Peyer's patch (tissue), 4 donors: ENCODE measurements around the gene CACNA2D3.

ENCODE experiments used
- CTCF ChIP-seq, 6 experiments: fragments of 450-650 bp in 4 of 6; fragments of 200-600 bp in 2 of 6; sonication (generic) in 1 of 6; IDR thresholded peaks; one replicate each; pipeline ENCODE4 v1.5.1; 2017 to 2019; ENCODE audit warnings: antibody characterized with exemption in 6 of 6, mild to moderate bottlenecking in 3 of 6, moderate library complexity in 1 of 6
- POLR2A ChIP-seq, 2 donors: fragments of 450-650 bp; IDR thresholded peaks; one replicate each; pipeline ENCODE4 v1.5.1; 2017; ENCODE audit warnings: antibody characterized with exemption in 2 of 2, mild to moderate bottlenecking in 2 of 2, moderate library complexity in 2 of 2

GRCh38 chr3:54983266-54984099 lies 861.1 kb downstream of the CACNA2D3 start:
- no peak for TF ChIP-seq CTCF (IDR thresholded peaks at IDR 0.05)
- no peak for TF ChIP-seq POLR2A (IDR thresholded peaks at IDR 0.05)
